Spleen (tissue), 11 donors: ENCODE results near the gene SMARCA5. TPM values are rescaled to one million over a fixed set of nuclear protein-coding genes. Genes with fewer than 3 reads are reported as not detected.
"Not testable (repeated sequence)": the region's sequence is repeated elsewhere in the genome, so short reads cannot be mapped to it uniquely, and the experiment has no call there.

ENCODE experiments used
- DNase-seq: peaks from one replicate; pipeline ENCODE4 v3.0.0-alpha.2; 2020
- H3K27ac ChIP-seq, 8 donors: fragments of 200-600 bp; sonication (generic) in 7 of 8; 1 replicate in 4 of 8; 2 replicates in 4 of 8; pipeline versions ENCODE4 v1.5.0 to v1.8.0; 2016 to 2021; ENCODE audit warnings: inconsistent platforms in 4 of 8, mild to moderate bottlenecking in 4 of 8, moderate library complexity in 1 of 8
- H3K27me3 ChIP-seq, 7 donors: fragments of 200-600 bp; sonication (generic) in 6 of 7; replicated peaks in 1 of 7; 1 replicate in 4 of 7; 2 replicates in 3 of 7; pipeline versions ENCODE4 v1.5.0 to v1.8.0; 2016 to 2021; ENCODE audit warnings: inconsistent platforms in 3 of 7, mild to moderate bottlenecking in 1 of 7
- H3K36me3 ChIP-seq, 6 donors: fragments of 200-600 bp; sonication (generic) in 5 of 6; 1 replicate in 4 of 6; 2 replicates in 2 of 6; pipeline versions ENCODE4 v1.5.0 to v1.8.0; 2016 to 2021; ENCODE audit warnings: inconsistent platforms in 2 of 6
- H3K4me1 ChIP-seq, 6 donors: fragments of 200-600 bp; sonication (generic) in 5 of 6; 1 replicate in 3 of 6; 2 replicates in 3 of 6; pipeline versions ENCODE4 v1.5.0 to v1.8.0; 2016 to 2021; ENCODE audit warnings: inconsistent platforms in 3 of 6
- H3K4me3 ChIP-seq, 8 donors: fragments of 200-600 bp; sonication (generic) in 7 of 8; 1 replicate in 4 of 8; 2 replicates in 4 of 8; pipeline versions ENCODE4 v1.5.0 to v1.8.0; 2016 to 2021; ENCODE audit warnings: inconsistent platforms in 4 of 8, mild to moderate bottlenecking in 4 of 8, moderate library complexity in 2 of 8
- H3K9me3 ChIP-seq, 8 donors: fragments of 200-600 bp; sonication (generic) in 7 of 8; 1 replicate in 4 of 8; 2 replicates in 4 of 8; pipeline versions ENCODE4 v1.5.0 to v1.8.0; 2016 to 2021; ENCODE audit warnings: inconsistent platforms in 4 of 8
- POLR2A ChIP-seq, 3 donors: fragments of 450-650 bp; IDR thresholded peaks; one replicate each; pipeline ENCODE4 v1.5.1; 2017; ENCODE audit warnings: antibody characterized with exemption in 3 of 3, mild to moderate bottlenecking in 1 of 3
- POLR2AphosphoS5 ChIP-seq, 3 donors: sonication (generic); formaldehyde crosslinking; IDR thresholded peaks; one replicate each; pipeline ENCODE4 v1.5.1; 2017; ENCODE audit warnings: antibody characterized with exemption in 3 of 3
- WGBS, 5 donors: extraction: QIAGEN DNeasy Blood & Tissue Kit in 3 of 5; methylation state at CpG; one replicate each; pipeline versions ENCODE4 v1.1.5 to v1.1.7; 2013 to 2018; 5-methylcytosine and 5-hydroxymethylcytosine counted together
- intact Hi-C: fragments of 100-400 bp; cut with DNase I; formaldehyde crosslinking; loops from one replicate; pipeline ENCODE4 v1.15.0; 2023; ENCODE audit warnings: low total_unique reads
- polyA plus RNA-seq, 3 donors: library from polyadenylated mRNA; stranded (reverse); fragments of 200-250 nt; gene quantifications; one replicate each; pipeline ENCODE4 v1.2.1, GENCODE V29; 2013
- total RNA-seq, 7 donors: library from RNA; depleted of rRNA in 3 of 7; stranded (reverse); fragments of >200 nt in 3 of 7; fragmentation: NEBNext Ultra II Directional in 4 of 7; extraction: Animal tissue kit (Norgen Biotek cat#: 25700) in 4 of 7; gene quantifications; one replicate each; pipeline versions ENCODE4 v1.1.0 to v1.2.1, GENCODE V29; 2016 to 2021
- TF ChIP-seq, protein P1 (sequence below), 11 experiments: fragments of 200-600 bp in 7 of 11; fragments of 450-650 bp in 4 of 11; sonication (generic) in 4 of 11; IDR thresholded peaks in 8 of 11; conservative IDR thresholded peaks in 3 of 11; 1 replicate in 7 of 11; 2 replicates in 4 of 11; pipeline versions ENCODE4 v1.4.0 to v1.8.0; 2016 to 2021; ENCODE audit warnings: antibody characterized with exemption in 11 of 11, inconsistent platforms in 4 of 11, mild to moderate bottlenecking in 1 of 11
- donor health status: healthy with polysubstance abuse.
- donor health status: DM: no; HTN: no; CAD: no; lungs with moderate emphysema.
- donor health status: DM: no; HTN: no; CAD: no.
- donor health status: Bipolar disorder and iron deficiency.
- donor health status: healthy.
- donor health status: DM: no; HTN: no; CAD: no.
- donor health status: DM: yes; HTN: yes; CAD: no.

The SMARCA5 gene
- total and polyA plus RNA-seq, 10 donors, result 10.6 to 47.7 (median 42.6) TPM

DNA sequence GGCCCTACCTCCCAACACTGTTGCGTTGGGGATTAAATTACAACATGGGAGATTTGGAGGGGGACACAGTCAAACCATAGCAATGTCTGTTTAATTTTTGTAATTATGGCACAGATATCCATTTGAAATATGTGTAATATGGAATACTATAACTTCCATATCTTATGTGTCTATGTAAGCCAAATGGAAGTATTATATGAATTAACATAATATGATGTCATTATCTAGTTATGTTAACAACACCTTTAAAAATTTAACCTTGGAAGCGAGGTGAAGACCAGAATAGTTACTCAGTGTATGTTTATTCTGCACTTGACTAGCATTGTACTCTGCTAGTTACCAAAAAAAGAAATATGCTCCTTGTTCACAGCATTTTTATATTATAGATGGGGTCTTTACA is 4.3 kb downstream of the SMARCA5 start:
- Histone ChIP-seq H3K4me3 (no peak overlapping the region), H3K27me3 (no peaks in the 10 kb centered on the region), H3K27ac (no peak overlapping the region), H3K4me1 (peaks cover 40 to 89% (median 67%) of the 10 kb centered on the region in 6 donors), H3K36me3 (peaks cover 0 to 58% (median 29%) of the 10 kb centered on the region in 6 donors), H3K9me3 (no peaks in the 10 kb centered on the region)
- TF ChIP-seq POLR2A (IDR thresholded peaks at IDR 0.05) (no peak), POLR2AphosphoS5 (IDR thresholded peaks at IDR 0.05) (no peak)
- TF ChIP-seq, protein P1, sequence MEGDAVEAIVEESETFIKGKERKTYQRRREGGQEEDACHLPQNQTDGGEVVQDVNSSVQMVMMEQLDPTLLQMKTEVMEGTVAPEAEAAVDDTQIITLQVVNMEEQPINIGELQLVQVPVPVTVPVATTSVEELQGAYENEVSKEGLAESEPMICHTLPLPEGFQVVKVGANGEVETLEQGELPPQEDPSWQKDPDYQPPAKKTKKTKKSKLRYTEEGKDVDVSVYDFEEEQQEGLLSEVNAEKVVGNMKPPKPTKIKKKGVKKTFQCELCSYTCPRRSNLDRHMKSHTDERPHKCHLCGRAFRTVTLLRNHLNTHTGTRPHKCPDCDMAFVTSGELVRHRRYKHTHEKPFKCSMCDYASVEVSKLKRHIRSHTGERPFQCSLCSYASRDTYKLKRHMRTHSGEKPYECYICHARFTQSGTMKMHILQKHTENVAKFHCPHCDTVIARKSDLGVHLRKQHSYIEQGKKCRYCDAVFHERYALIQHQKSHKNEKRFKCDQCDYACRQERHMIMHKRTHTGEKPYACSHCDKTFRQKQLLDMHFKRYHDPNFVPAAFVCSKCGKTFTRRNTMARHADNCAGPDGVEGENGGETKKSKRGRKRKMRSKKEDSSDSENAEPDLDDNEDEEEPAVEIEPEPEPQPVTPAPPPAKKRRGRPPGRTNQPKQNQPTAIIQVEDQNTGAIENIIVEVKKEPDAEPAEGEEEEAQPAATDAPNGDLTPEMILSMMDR (IDR thresholded peaks at IDR 0.05 in 8 of 11, conservative IDR thresholded peaks at IDR 0.05 in 3 of 11), result no peak
- 90 to 95% (median 95%) methylated on average over 2 of the region's 2 CpGs for whole genome bisulfite sequencing, 5 donors
- intact Hi-C loops, result no loop called here
- no peak for DNase-seq

DNA sequence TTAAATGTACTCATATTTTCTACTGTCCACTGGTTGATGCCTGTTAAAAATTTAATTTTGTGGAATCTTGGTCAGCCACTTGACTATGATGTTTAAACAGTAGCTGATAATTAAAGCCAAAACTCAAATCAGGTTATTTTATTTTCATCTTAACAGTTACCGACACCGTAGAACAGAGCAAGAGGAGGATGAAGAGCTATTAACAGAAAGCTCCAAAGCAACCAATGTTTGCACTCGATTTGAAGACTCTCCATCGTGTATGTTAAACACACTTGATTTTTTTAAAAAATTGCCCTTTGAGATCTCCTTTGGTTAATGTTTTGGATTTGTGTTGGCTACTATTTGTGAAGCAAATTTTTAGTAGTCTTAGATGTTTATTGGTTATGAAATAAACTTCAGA is 10.7 kb downstream of the SMARCA5 start:
- Histone ChIP-seq H3K9me3 (no peaks in the 10 kb centered on the region), H3K36me3 (peaks cover 0 to 100% (median 73%) of the 10 kb centered on the region in 6 donors), H3K4me3 (no peak overlapping the region), H3K4me1 (peaks cover 7 to 61% (median 20%) of the 10 kb centered on the region in 6 donors), H3K27me3 (no peaks in the 10 kb centered on the region), H3K27ac (no peak overlapping the region)
- WGBS, 5 donors, result 94 to 97% (median 95%) methylated on average over 4 of the region's 4 CpGs
- TF ChIP-seq POLR2A (IDR thresholded peaks at IDR 0.05), result no peak
- TF ChIP-seq, protein P1 (IDR thresholded peaks at IDR 0.05 in 8 of 11, conservative IDR thresholded peaks at IDR 0.05 in 3 of 11), result no peak
- no peak for TF ChIP-seq POLR2AphosphoS5 (IDR thresholded peaks at IDR 0.05)
- no peak for DNase-seq
- intact Hi-C loops, result no loop called here

DNA sequence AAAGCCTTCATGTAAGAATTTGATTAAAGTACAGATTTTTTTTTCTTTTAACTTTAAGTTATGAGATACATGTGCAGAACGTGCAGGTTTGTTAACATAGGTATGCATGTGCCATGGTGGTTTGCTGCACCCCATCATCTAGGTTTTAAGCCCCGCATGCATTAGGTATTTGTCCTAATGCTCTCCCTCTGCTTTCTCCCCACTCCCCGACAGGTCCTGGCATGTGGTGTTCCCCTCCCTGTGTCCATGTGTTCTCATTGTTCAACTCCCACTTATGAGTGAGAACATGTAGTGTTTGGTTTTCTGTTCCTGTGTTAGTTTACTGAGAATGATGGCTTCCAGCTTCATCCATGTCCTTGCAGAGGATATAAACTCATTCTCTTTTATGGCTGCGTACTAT is 14.5 kb downstream of the SMARCA5 start:
- H3K4me1 ChIP-seq, result peaks cover 0 to 34% (median 1%) of the 10 kb centered on the region in 6 donors
- DNase-seq, H3K27me3 ChIP-seq, intact Hi-C loops, H3K4me3 ChIP-seq, H3K9me3 ChIP-seq, H3K27ac ChIP-seq: not testable (repeated sequence)
- peaks cover 0 to 100% (median 88%) of the 10 kb centered on the region in 6 donors for H3K36me3 ChIP-seq
- peak in 1 of 3 donors; percentile 13 for TF ChIP-seq POLR2AphosphoS5 (IDR thresholded peaks at IDR 0.05)
- WGBS, 5 donors, result 93 to 100% (median 94%) methylated on average over 4 of the region's 4 CpGs

DNA sequence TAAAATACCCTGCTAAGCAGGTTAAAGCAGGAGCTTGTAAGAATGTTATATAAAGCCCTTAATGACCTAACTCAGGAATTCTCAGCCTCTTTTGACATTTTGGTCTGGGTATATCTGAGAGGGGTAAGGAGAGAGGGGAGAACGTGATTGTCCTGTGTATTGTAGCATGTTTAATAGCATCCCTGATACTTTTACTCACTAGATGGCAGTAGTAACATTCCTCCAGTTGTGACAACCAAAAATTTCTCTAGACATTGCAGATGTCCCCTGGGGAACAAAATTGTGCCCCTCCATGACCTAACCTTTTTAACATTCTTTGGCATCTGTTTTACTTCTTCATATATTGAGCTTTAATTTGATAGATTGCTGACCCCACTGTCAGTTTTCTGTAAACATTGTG is 17.9 kb downstream of the SMARCA5 start:
- H3K27ac ChIP-seq, result no peak overlapping the region
- TF ChIP-seq POLR2A (IDR thresholded peaks at IDR 0.05), result no peak
- TF ChIP-seq, protein P1 (IDR thresholded peaks at IDR 0.05 in 8 of 11, conservative IDR thresholded peaks at IDR 0.05 in 3 of 11), result no peak
- TF ChIP-seq POLR2AphosphoS5 (IDR thresholded peaks at IDR 0.05), result no peak
- intact Hi-C loops, result no loop called here
- peaks cover 3 to 100% (median 92%) of the 10 kb centered on the region in 6 donors for H3K36me3 ChIP-seq
- H3K27me3 ChIP-seq, result no peaks in the 10 kb centered on the region
- H3K4me3 ChIP-seq, result no peak overlapping the region
- DNase-seq, result no peak
- H3K9me3 ChIP-seq, result no peaks in the 10 kb centered on the region
- H3K4me1 ChIP-seq, result peaks cover 0 to 12% (median 0%) of the 10 kb centered on the region in 6 donors
- WGBS, 5 donors, result 44 to 65% (median 62%) methylated on average over 1 of the region's 1 CpG
